SJCRH30 (cell line): ENCODE data around the gene AFDN. TPM values are rescaled to one million over a fixed set of nuclear protein-coding genes. Genes with fewer than 3 reads are reported as not detected.

Source experiments
- DNase-seq, 2 experiments: peaks; one replicate each; pipeline ENCODE4 v3.0.0-alpha.2; 2015 to 2020
- H3K27ac ChIP-seq: fragments of 250-450 bp; sonication (Bioruptor Pico); 2 replicates; pipeline ENCODE4 v1.5.1; 2020; ENCODE audit warnings: mild to moderate bottlenecking, moderate library complexity
- H3K27me3 ChIP-seq: fragments of 250-450 bp; sonication (Bioruptor Pico); 2 replicates; pipeline ENCODE4 v1.5.1; 2020; ENCODE audit warnings: mild to moderate bottlenecking, moderate library complexity
- H3K36me3 ChIP-seq: fragments of 250-450 bp; sonication (Bioruptor Pico); 2 replicates; pipeline ENCODE4 v1.5.1; 2020; ENCODE audit warnings: mild to moderate bottlenecking, moderate library complexity
- H3K4me1 ChIP-seq: fragments of 250-450 bp; sonication (Bioruptor Pico); 2 replicates; pipeline ENCODE4 v1.5.1; 2020; ENCODE audit warnings: mild to moderate bottlenecking, moderate library complexity
- H3K4me3 ChIP-seq: fragments of 250-450 bp; sonication (Bioruptor Pico); 2 replicates; pipeline ENCODE4 v1.5.1; 2020; ENCODE audit warnings: mild to moderate bottlenecking, moderate library complexity
- H3K9me3 ChIP-seq: fragments of 250-450 bp; sonication (Bioruptor Pico); replicated peaks from 2 replicates; pipeline ENCODE4 v1.5.1; 2020; ENCODE audit warnings: mild to moderate bottlenecking, moderate library complexity
- total RNA-seq: library from RNA; depleted of rRNA; stranded (reverse); fragments of >200 nt; shearing (Covaris generic); gene quantifications from 2 replicates; pipeline ENCODE4 v1.2.3, GENCODE V29; 2014

AFDN gene
- total RNA-seq, 1 experiment from 2014 or later, result 75.0 TPM

GRCh38 chr6:167913699-167914098 lies 87.0 kb downstream of the AFDN start:
- H3K4me3 ChIP-seq, result no peak overlapping the region
- peaks cover 12% of the 10 kb centered on the region for H3K36me3 ChIP-seq
- no peaks in the 10 kb centered on the region for H3K4me1 ChIP-seq
- no peaks in the 10 kb centered on the region for H3K27me3 ChIP-seq
- DNase-seq, result no peak
- H3K9me3 ChIP-seq, result no peaks in the 10 kb centered on the region
- H3K27ac ChIP-seq, result no peak overlapping the region

- H3K27ac ChIP-seq, result no peak overlapping the region
- H3K4me3 ChIP-seq, result no peak overlapping the region
- no peaks in the 10 kb centered on the region for H3K27me3 ChIP-seq
- no peak for DNase-seq
- H3K9me3 ChIP-seq, result no peaks in the 10 kb centered on the region
- peaks cover 12% of the 10 kb centered on the region for H3K36me3 ChIP-seq
- no peaks in the 10 kb centered on the region for H3K4me1 ChIP-seq
Measured at GRCh38 chr6:167915139-167915538, 88.4 kb downstream of the AFDN start.

DNA sequence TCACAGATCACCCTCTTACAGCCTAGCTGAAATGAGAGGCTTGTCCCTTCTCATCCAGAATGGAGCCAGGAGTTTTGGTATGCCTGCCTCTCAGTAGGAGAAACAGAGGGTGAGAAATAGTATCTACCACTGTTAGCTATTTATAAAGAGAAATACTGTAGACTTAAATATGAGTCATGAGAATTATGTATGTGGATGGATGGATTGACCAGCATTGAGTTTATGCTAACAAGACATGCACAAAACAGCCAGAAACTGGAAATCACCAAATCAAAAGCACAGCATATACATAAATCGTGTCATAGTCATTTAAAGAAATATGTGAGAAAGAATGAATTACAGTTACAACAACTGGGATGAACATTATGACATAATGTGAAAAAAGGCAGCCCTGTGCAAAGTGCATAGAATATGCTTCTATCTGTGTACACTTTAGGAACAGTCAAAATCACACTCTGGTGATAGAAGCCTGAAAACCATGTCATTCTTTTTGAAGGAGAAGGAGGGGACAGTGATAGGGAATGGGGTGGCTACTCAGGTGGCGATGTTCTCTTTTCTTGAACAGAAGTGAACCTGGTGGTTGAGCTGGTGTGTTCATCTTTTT lies 90.9 kb downstream of the AFDN start:
- Histone ChIP-seq H3K27me3 (no peaks in the 10 kb centered on the region), H3K4me1 (no peaks in the 10 kb centered on the region), H3K27ac (no peak overlapping the region), H3K4me3 (no peak overlapping the region), H3K9me3 (no peaks in the 10 kb centered on the region), H3K36me3 (peaks cover 12% of the 10 kb centered on the region)
- DNase-seq, result no peak

GRCh38 chr6:167918548-167919278 lies 92.0 kb downstream of the AFDN start:
- no peak overlapping the region for H3K4me3 ChIP-seq
- H3K4me1 ChIP-seq, result no peaks in the 10 kb centered on the region
- no peak for DNase-seq
- no peak overlapping the region for H3K27ac ChIP-seq
- no peaks in the 10 kb centered on the region for H3K9me3 ChIP-seq
- H3K36me3 ChIP-seq, result peaks cover 12% of the 10 kb centered on the region
- H3K27me3 ChIP-seq, result no peaks in the 10 kb centered on the region

DNA sequence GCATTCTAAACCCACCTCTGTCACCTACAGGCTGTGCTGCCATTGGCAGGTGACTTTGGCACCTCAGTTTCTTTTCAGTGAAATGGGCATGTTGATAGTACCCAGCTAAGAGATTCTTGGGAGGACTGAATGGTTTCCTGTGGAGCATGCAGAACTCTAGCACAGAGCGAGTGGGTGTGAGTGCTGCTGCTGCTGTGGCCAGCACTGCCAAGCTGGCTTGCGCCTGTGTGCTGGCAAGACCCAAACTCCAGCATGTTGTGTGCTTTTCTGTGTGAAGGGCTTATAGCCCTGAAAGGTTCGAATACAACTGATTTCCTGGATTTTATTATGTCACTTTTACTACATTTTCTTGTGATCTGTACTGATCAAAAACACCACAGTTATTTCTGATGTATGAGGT lies 92.6 kb downstream of the AFDN start:
- DNase-seq, result no peak
- Histone ChIP-seq H3K36me3 (peaks cover 12% of the 10 kb centered on the region), H3K4me3 (no peak overlapping the region), H3K27ac (no peak overlapping the region), H3K4me1 (no peaks in the 10 kb centered on the region), H3K27me3 (no peaks in the 10 kb centered on the region), H3K9me3 (no peaks in the 10 kb centered on the region)

DNA sequence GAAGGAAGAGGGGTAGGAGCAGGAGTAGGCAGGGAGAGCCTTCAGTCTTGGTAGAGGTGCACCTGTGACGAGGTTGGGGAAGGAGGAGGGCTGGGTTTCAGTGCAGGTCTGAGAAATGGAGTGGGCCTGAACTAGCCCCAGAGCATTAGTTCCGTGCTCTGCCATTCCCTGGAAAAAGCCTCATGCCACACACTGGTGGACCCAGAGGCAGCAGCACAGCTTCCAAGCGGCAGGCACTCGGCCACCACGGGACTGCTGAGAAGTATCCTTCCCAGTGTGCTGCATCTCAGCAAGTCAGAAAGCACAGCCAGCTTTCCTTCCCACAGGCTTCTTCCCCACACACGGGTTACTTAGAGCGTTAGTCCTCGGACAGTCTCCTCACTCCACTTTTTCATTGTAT lies 93.5 kb downstream of the AFDN start:
- peaks cover 12% of the 10 kb centered on the region for H3K36me3 ChIP-seq
- no peaks in the 10 kb centered on the region for H3K27me3 ChIP-seq
- DNase-seq, result no peak
- no peak overlapping the region for H3K27ac ChIP-seq
- no peak overlapping the region for H3K4me3 ChIP-seq
- no peaks in the 10 kb centered on the region for H3K9me3 ChIP-seq
- no peaks in the 10 kb centered on the region for H3K4me1 ChIP-seq

GRCh38 chr6:167921831-167922230 lies 95.1 kb downstream of the AFDN start:
- Histone ChIP-seq H3K36me3 (peaks cover 13% of the 10 kb centered on the region), H3K27me3 (no peaks in the 10 kb centered on the region), H3K27ac (no peak overlapping the region), H3K9me3 (no peaks in the 10 kb centered on the region), H3K4me3 (no peak overlapping the region), H3K4me1 (no peaks in the 10 kb centered on the region)
- DNase-seq, result no peak

DNA sequence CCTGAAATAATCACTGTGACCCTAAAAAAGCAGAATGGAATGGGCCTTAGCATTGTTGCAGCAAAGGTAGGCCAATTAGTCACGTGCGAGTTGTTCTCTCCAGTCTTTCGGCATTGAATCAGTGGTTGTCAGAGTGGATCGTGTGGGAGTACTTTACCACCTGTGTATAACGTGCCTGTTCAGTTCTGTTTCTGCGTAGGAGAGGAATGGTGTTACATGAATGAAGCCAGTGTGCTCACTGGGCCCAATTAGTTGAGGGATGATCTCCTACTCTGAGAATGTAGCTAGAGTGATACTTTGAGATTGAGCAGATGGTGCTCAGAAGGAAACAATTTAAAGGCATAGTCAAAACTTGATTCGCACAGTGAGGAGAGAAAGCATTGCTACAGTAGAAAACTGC lies 98.3 kb downstream of the AFDN start:
- Histone ChIP-seq H3K27ac (no peak overlapping the region), H3K4me3 (no peak overlapping the region), H3K4me1 (no peaks in the 10 kb centered on the region), H3K36me3 (peaks cover 9% of the 10 kb centered on the region), H3K27me3 (no peaks in the 10 kb centered on the region), H3K9me3 (no peaks in the 10 kb centered on the region)
- DNase-seq, result no peak

DNA sequence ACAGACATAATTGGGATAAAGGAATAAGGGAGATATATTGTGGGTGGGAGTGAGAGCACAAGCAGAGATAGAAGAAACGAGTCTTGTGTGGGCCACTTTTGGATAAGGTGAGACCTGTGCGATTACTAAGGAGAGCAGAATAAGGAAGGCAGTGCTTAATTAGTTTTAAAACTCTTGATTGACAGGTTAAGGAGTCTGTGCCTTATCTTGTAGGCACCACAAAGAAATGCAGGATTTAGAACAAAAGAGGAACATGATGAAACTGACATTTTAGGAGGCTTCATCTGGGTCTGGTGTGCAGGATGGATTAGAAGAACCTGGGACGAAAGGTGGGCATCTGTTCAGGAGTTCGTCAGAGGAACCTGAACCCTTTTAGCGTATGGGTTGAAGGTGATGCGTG lies 100.5 kb downstream of the AFDN start:
- Histone ChIP-seq H3K36me3 (peaks cover 9% of the 10 kb centered on the region), H3K4me1 (no peaks in the 10 kb centered on the region), H3K4me3 (no peak overlapping the region), H3K27ac (no peak overlapping the region), H3K27me3 (no peaks in the 10 kb centered on the region), H3K9me3 (no peaks in the 10 kb centered on the region)
- DNase-seq, result no peak

DNA sequence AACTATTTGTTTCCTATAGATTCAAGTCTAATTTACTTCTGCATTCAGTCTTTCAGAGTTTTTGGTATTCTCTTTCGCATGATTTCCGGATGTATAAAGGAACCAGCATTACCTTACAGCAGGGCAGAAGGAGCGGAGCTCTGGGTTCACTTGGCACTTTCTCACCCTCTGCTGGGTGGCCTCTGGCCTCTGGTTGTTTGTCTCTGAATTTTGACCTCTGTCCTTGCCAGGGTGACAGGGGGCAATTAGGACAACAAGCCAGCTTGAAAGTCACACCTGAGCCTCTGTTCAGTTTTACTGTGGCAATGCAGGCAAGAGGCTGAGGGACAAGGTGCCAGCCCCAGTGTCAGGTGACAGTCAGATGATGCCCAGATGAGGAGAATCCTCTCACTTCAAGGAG lies 101.4 kb downstream of the AFDN start:
- no peaks in the 10 kb centered on the region for H3K4me1 ChIP-seq
- H3K36me3 ChIP-seq, result peaks cover 9% of the 10 kb centered on the region
- H3K27me3 ChIP-seq, result no peaks in the 10 kb centered on the region
- H3K9me3 ChIP-seq, result no peaks in the 10 kb centered on the region
- no peak for DNase-seq
- H3K27ac ChIP-seq, result no peak overlapping the region
- no peak overlapping the region for H3K4me3 ChIP-seq

- no peak for DNase-seq
- peaks cover 9% of the 10 kb centered on the region for H3K36me3 ChIP-seq
Measured at GRCh38 chr6:167930295-167930694, 103.6 kb downstream of the AFDN start.

DNA sequence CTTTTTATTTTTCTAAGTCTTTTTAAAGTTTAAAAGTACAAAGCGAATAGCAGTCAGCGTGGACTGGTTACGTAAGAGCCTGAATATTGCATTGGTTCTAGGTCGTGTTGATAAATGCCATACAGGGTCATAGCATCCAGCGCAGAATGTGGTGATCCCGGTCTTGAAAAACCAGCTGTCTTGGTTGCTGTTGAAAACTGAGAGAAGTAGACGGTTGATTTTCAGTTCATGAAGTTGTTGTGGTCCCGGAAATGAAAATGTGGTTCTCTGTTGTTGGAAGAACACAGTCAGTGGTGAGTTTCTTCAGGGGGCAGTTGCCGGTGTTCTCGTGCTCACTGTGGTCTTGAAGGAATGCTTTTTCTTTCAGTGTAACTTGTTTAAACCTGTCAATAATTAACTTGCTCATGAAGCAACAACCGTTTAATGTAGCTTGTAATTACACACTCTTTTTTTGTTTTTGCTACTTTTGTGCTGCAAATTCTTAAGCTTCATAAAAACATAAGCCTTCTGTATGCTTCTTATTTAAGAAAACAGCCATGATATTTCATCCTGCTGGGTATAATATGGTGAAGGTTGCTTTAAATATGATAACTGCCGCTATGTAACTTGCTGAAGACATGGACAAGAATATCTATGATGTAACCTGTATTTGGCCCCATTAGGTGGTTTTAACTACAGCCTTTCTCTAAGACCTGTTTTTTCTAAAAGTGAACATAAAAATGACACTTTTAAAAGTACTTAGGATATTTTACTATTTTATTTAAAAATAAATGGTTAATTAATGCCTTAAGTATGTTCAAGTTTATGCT lies 106.0 kb downstream of the AFDN start:
- no peak overlapping the region for H3K4me3 ChIP-seq
- DNase-seq, result no peak
- no peaks in the 10 kb centered on the region for H3K9me3 ChIP-seq
- H3K27me3 ChIP-seq, result no peaks in the 10 kb centered on the region
- no peaks in the 10 kb centered on the region for H3K4me1 ChIP-seq
- 0 out of 2 replicates have a peak, but pooled peaks cover 5% of the 10 kb centered on the region for H3K36me3 ChIP-seq
- no peak overlapping the region for H3K27ac ChIP-seq

More at GRCh38 chr6:167930295-167930694, 103.6 kb downstream of the AFDN start:
- no peaks in the 10 kb centered on the region for H3K9me3 ChIP-seq
- H3K4me1 ChIP-seq, result no peaks in the 10 kb centered on the region
- H3K4me3 ChIP-seq, result no peak overlapping the region
- no peak overlapping the region for H3K27ac ChIP-seq
- H3K27me3 ChIP-seq, result no peaks in the 10 kb centered on the region

GRCh38 chr6:167933290-167933689 lies 106.6 kb downstream of the AFDN start:
- H3K36me3 ChIP-seq, result 0 out of 2 replicates have a peak, but pooled peaks cover 5% of the 10 kb centered on the region
- DNase-seq, result no peak

GRCh38 chr6:167933847-167934246 lies 107.1 kb downstream of the AFDN start:
- no peak overlapping the region for H3K27ac ChIP-seq
- 0 out of 2 replicates have a peak, but pooled peaks cover 5% of the 10 kb centered on the region for H3K36me3 ChIP-seq
- H3K4me1 ChIP-seq, result no peaks in the 10 kb centered on the region
- no peak for DNase-seq
- no peaks in the 10 kb centered on the region for H3K27me3 ChIP-seq
- H3K9me3 ChIP-seq, result no peaks in the 10 kb centered on the region
- no peak overlapping the region for H3K4me3 ChIP-seq

More at GRCh38 chr6:167933290-167933689, 106.6 kb downstream of the AFDN start:
- H3K4me1 ChIP-seq, result no peaks in the 10 kb centered on the region
- no peaks in the 10 kb centered on the region for H3K9me3 ChIP-seq
- no peaks in the 10 kb centered on the region for H3K27me3 ChIP-seq
- no peak overlapping the region for H3K27ac ChIP-seq
- H3K4me3 ChIP-seq, result no peak overlapping the region

- Histone ChIP-seq H3K27me3 (no peaks in the 10 kb centered on the region), H3K4me3 (no peak overlapping the region), H3K27ac (no peak overlapping the region), H3K36me3 (0 out of 2 replicates have a peak, but pooled peaks cover 4% of the 10 kb centered on the region), H3K4me1 (no peaks in the 10 kb centered on the region), H3K9me3 (no peaks in the 10 kb centered on the region)
- no peak for DNase-seq
Measured at GRCh38 chr6:167934426-167934864, 107.7 kb downstream of the AFDN start.
